NCI-H1417 treated with DMSO at 0.1 percent for 48 hours (cell line): ENCODE data around the gene G6PC3.

Experiments
- DNase-seq: peaks from one replicate; lab custom pipeline; 2025; lab: John Stamatoyannopoulos, UW

G6PC3 gene

DNA sequence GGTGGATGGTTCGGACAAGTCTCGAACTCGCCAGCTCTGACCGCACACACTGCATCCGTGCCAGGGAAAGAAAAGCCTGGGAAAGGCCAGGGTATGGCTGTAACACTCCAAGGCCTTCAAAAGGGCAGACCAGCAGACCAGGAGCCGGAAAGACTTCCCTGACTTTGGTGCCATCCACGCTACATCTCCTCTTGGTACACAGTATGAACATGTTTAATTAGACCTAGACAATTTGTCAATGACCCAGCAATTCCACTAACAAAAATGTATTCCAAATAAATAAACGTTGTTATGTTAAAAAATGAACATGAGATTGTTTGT is 53.5 kb downstream of the G6PC3 start:
- DNase-seq: no peak
